OCI-LY1 (cell line): ENCODE data around the gene SP8.

ENCODE experiments used
- EZH2 ChIP-seq: fragments of 200-600 bp; sonication (generic), shearing (Covaris generic); IDR thresholded peaks from 2 replicates; pipeline ENCODE4 v1.8.0; 2017; ENCODE audit warnings: borderline replicate concordance, mixed run types, mild to moderate bottlenecking, antibody characterized with exemption, low read length, moderate library complexity, mixed read lengths
- TF ChIP-seq, protein P1 (sequence below): fragments of 200-600 bp; sonication (generic), shearing (Covaris generic); IDR thresholded peaks from 2 replicates; pipeline ENCODE4 v1.5.1; 2017; ENCODE audit warnings: mild to moderate bottlenecking, antibody characterized with exemption, low read length, moderate library complexity, mixed read lengths

DNA sequence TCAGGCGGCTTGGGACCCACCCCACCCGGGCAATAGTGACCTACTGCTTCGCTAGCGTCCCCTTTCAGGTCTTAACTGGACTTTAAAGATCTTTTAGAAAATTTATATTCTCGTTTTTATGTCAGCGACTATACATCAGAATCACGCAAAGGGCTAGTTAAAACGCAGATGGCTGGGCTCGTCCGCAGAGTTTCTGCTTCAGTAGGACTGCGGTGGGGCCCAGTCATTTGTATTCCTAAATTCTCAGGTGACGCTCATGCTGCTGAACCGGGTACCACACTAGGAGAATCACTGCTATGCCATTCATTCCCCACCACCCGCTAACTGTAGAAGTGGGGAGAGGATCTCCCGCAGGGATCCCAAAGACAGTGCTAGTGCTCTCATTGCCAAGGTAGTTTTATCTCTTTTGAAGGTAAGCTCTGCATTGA, 12.0 kb upstream of the SP8 start:
- TF ChIP-seq, protein P1, sequence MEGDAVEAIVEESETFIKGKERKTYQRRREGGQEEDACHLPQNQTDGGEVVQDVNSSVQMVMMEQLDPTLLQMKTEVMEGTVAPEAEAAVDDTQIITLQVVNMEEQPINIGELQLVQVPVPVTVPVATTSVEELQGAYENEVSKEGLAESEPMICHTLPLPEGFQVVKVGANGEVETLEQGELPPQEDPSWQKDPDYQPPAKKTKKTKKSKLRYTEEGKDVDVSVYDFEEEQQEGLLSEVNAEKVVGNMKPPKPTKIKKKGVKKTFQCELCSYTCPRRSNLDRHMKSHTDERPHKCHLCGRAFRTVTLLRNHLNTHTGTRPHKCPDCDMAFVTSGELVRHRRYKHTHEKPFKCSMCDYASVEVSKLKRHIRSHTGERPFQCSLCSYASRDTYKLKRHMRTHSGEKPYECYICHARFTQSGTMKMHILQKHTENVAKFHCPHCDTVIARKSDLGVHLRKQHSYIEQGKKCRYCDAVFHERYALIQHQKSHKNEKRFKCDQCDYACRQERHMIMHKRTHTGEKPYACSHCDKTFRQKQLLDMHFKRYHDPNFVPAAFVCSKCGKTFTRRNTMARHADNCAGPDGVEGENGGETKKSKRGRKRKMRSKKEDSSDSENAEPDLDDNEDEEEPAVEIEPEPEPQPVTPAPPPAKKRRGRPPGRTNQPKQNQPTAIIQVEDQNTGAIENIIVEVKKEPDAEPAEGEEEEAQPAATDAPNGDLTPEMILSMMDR, result no peak
- TF ChIP-seq EZH2, result no peak
